Measurements from ENCODE around the gene ATF7. TPM values are rescaled to one million over a fixed set of nuclear protein-coding genes. Genes with fewer than 3 reads are reported as not detected.
A peak's percentile ranks its signal among the peaks of the same experiment; 100 is the strongest.

The ATF7 gene
- total and polyA plus RNA-seq, 2 of the 13 experiments (the other 11 are each of a cell fraction or from before 2014, with no cell fraction given): 9.6 to 16.2 TPM

DNA sequence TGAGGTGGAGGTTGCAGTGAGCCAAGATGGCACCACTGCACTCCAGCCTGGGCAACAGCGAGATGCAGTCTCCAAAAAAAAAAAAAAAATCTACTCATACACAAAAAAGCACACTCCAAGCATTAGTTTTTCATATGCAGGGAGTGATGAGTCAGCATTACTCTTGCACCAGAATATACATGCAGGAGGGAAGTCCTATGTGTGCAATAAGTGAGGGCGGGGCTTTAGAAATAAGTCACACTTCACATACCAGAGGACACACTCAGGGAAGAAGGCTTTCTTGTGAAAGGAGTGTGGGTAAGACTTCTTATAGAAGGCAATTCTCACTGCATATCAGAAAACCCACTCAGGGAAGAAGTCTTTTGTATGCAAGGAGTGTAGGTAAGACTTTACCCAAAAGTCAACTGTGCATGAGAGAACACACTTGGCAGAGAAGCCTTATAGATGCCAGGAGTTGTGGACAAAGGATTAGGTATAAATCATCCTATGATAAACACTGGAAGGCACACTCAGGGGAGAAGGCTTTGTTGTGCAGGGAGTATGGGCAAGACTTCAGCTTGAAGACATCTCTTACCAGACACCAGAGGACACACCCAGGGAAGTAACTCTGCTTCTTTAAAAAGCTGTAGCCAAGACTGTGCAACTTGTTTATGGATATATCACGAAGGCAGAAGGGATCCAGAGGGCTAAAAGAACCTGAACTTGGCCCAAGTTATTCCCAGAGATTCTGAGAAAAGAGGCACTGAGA lies 50.5 kb downstream of the ATF7 start (continued):
- TF ChIP-seq FUBP1 (CRISPR knock-in tag; IDR thresholded peaks at IDR 0.05; ENCODE audit: borderline replicate concordance) (no peak), MAFF (IDR thresholded peaks at IDR 0.05; ENCODE audit: low read depth, low read length) (peak; percentile 97), ATRX (CRISPR knock-in tag; IDR thresholded peaks at IDR 0.05; ENCODE audit: borderline replicate concordance) (no peak)

DNA sequence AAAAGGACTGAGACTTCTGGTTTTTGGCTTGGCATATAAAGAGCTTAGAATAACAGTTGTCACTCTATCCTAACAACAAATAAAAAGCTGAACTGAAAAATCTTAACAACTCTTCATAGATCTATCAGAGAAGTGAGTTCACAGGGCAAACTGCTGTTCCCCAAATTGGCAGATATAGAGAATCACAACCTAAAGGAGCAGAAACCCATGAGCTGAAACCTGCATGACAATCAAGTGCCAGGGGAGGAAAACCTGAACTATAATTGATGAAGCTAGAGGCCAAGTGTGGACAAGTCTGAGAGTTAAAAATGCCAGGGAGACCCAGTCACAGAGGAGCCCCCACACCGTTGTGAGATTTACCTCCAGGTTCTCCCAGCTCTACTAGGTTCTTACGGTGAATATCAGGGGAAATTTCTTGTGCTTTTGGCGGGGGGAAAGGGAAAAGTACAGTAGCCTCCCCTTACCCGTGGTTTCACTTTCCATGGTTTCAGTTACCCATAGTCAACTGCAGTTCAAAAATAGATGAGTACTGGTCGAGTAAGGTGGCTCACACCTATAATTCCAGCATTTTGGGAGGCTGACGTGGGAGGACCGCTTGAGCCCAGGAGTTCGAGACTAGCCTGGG lies 53.9 kb downstream of the ATF7 start:
- DNase-seq (ENCODE audit: low spot score): no peak
- Histone ChIP-seq H3K9ac (ENCODE audit: insufficient read depth, low read depth, low read length) (no peak overlapping the region), H2AFZ (ENCODE audit: low read length) (no peak overlapping the region), H3K4me1 (ENCODE audit: insufficient read depth, low read length) (no peaks in the 10 kb centered on the region), H3K4me2 (ENCODE audit: low read depth, low read length) (no peak overlapping the region), H4K20me1 (ENCODE audit: insufficient read depth, low read length) (no peaks in the 10 kb centered on the region), H3K27me3 (ENCODE audit: control insufficient read depth in 1 of 2, insufficient read depth in 2 of 2, low read length in 2 of 2) (no peaks in the 10 kb centered on the region), H3K4me3 (replicated peaks in 1 of 3; ENCODE audit: insufficient read depth in 1 of 3, low read depth in 2 of 3, low read length in 3 of 3) (no peak overlapping the region), H3K27ac (ENCODE audit: extremely low read length, insufficient read depth, low read length) (no peak overlapping the region), H3K36me3 (replicated peaks in 1 of 2; ENCODE audit: control insufficient read depth in 1 of 2, insufficient read depth in 2 of 2, low read length in 2 of 2) (peaks cover 2 to 8% of the 10 kb centered on the region in 2 experiments; a peak in 3 of 5 replicates), H3K9me3 (ENCODE audit: low read length) (no peaks in the 10 kb centered on the region), H3K79me2 (ENCODE audit: insufficient read depth, low read length) (no peaks in the 10 kb centered on the region)
- ATAC-seq: no peak
- TF ChIP-seq NFE2L1 (CRISPR knock-in tag; IDR thresholded peaks at IDR 0.05; ENCODE audit: borderline replicate concordance) (no peak), ZSCAN21 (CRISPR knock-in tag; IDR thresholded peaks at IDR 0.05; ENCODE audit: borderline replicate concordance) (no peak), IRX3 (CRISPR knock-in tag; IDR thresholded peaks at IDR 0.05; ENCODE audit: borderline replicate concordance, low read depth) (no peak), GLI4 (CRISPR knock-in tag; IDR thresholded peaks at IDR 0.05; ENCODE audit: borderline replicate concordance) (no peak)
- in situ Hi-C loops (cut with HindIII; ENCODE audit: extremely low pct_ligation_motif_present, low pct_unique_long_range_greater_than_20kb) (no loop called here), intact Hi-C loops (cut with micrococcal nuclease; ENCODE audit: unreplicated experiment) (no loop called here)
- ChIA-PET CTCF (ENCODE audit: low intra/inter-chr PET ratio, low total read pairs) (no interaction called here), POLR2A (no interaction called here)
- 93% methylated on average over 8 of the region's 8 CpGs for WGBS (ENCODE audit: low lambda C conversion rate)
- no peak for FAIRE-seq
- no TSS peak for BruUV-seq (replicated peaks)

Measured in HepG2 (cell line).